ENCODE results near the gene NAV2.

DNA sequence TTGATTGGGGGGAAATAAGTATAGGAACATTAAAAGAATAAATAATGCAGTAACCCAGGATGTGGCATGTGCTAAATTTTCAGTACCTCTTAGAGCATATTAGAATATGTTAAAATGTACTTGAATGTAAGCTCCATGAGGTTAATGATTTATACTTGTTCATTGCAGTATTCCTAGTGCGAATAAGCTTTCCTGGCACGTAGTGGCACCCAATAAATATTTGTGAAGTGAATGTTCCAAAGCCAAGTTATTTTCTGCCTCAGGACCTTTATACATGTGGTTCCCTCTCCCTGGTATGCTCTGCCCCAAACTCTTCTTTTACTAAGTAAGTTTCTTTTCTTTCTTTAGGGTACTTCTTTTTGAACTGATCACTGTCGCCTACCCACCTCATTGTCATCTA, 328.9 kb downstream of the NAV2 start:
- TF ChIP-seq, protein P1, sequence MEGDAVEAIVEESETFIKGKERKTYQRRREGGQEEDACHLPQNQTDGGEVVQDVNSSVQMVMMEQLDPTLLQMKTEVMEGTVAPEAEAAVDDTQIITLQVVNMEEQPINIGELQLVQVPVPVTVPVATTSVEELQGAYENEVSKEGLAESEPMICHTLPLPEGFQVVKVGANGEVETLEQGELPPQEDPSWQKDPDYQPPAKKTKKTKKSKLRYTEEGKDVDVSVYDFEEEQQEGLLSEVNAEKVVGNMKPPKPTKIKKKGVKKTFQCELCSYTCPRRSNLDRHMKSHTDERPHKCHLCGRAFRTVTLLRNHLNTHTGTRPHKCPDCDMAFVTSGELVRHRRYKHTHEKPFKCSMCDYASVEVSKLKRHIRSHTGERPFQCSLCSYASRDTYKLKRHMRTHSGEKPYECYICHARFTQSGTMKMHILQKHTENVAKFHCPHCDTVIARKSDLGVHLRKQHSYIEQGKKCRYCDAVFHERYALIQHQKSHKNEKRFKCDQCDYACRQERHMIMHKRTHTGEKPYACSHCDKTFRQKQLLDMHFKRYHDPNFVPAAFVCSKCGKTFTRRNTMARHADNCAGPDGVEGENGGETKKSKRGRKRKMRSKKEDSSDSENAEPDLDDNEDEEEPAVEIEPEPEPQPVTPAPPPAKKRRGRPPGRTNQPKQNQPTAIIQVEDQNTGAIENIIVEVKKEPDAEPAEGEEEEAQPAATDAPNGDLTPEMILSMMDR (IDR thresholded peaks at IDR 0.05), result no peak
- TF ChIP-seq POLR2AphosphoS5 (IDR thresholded peaks at IDR 0.05), result no peak
- TF ChIP-seq POLR2A (IDR thresholded peaks at IDR 0.05), result no peak
